Activated CD4-positive, alpha-beta T cell treated with anti-CD3 and anti-CD28 coated beads, Interleukin-2, amount 10 ng/mL, durations not matched to agents 7 days and 5 days (primary cell): ENCODE results near the gene SNX12. TPM values are rescaled to one million over a fixed set of nuclear protein-coding genes. Genes with fewer than 3 reads are reported as not detected.
"Not testable (repeated sequence)": the region's sequence is repeated elsewhere in the genome, so short reads cannot be mapped to it uniquely, and the experiment has no call there.

ENCODE experiments used
- CTCF ChIA-PET: fragments of 350-600 bp; sonication (Branson Sonifier 250); formaldehyde crosslinking; loops from one replicate; lab custom pipeline; 2021; ENCODE audit warnings: antibody characterized with exemption; lab: Charles Lee
- POLR2A ChIA-PET: fragments of 350-600 bp; sonication (Branson Sonifier 250); formaldehyde crosslinking; loops from one replicate; lab custom pipeline; 2021; ENCODE audit warnings: antibody characterized with exemption; lab: Charles Lee
- DNase-seq: peaks from one replicate; pipeline ENCODE4 v3.0.0-alpha.2; 2020
- H3K27ac Mint-ChIP-seq: one replicate; pipeline ENCODE4 v1.8.0; 2021; ENCODE audit warnings: mild to moderate bottlenecking, moderate library complexity, mixed read lengths
- H3K27me3 Mint-ChIP-seq: one replicate; pipeline ENCODE4 v1.8.0; 2021; ENCODE audit warnings: mixed read lengths
- H3K36me3 Mint-ChIP-seq: one replicate; pipeline ENCODE4 v1.8.0; 2021; ENCODE audit warnings: low read depth, mixed read lengths
- H3K4me1 Mint-ChIP-seq: one replicate; pipeline ENCODE4 v1.8.0; 2021; ENCODE audit warnings: mixed read lengths
- H3K4me3 Mint-ChIP-seq: one replicate; pipeline ENCODE4 v1.8.0; 2021; ENCODE audit warnings: mild to moderate bottlenecking, moderate library complexity, mixed read lengths
- H3K9me3 Mint-ChIP-seq: one replicate; pipeline ENCODE4 v1.8.0; 2021; ENCODE audit warnings: mixed read lengths
- total RNA-seq, 2 experiments: library from RNA; stranded (reverse); gene quantifications; one replicate each; pipeline ENCODE4 v1.2.3, GENCODE V29; 2021

SNX12 gene
- total RNA-seq, 2 experiments from 2014 or later = 41.8 to 49.0 TPM

DNA sequence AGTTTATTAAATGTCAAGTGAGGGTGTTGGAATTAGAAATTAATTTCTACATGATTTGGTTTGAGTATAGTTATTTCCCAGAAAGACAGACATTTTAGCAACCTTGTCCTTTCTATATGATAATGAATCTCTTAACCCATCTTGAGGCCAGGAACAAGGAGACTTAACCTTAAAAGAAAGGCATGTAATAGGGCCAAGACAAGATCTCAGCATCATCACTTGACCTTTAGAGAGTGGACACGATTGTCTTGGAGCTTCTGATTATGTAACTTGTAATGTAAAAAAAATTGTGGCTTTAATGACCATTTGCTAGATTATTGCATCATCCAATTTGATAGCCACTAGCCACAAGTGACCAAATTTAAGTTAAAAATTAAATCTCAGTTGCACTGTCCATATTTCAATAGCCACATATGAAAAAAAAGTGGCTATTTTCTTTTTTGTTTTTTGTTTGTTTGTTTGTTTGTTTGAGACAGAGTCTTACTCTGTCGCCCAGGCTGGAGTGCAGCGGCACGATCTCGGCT is 14.1 kb upstream of the SNX12 start:
- no peak for DNase-seq
- Mint-ChIP-seq H3K9me3 (no peaks in the 10 kb centered on the region), H3K27ac (no peak overlapping the region), H3K36me3 (no peaks in the 10 kb centered on the region), H3K4me1 (peaks cover 9% of the 10 kb centered on the region), H3K4me3 (no peak overlapping the region), H3K27me3 (no peaks in the 10 kb centered on the region)
- CTCF ChIA-PET = interaction anchor here (1.2 kb wide), 1 partner anchor 10 kb away, joined by 3 read pairs; no protein-coding TSS in a partner anchor
- POLR2A ChIA-PET = no interaction called here

DNA sequence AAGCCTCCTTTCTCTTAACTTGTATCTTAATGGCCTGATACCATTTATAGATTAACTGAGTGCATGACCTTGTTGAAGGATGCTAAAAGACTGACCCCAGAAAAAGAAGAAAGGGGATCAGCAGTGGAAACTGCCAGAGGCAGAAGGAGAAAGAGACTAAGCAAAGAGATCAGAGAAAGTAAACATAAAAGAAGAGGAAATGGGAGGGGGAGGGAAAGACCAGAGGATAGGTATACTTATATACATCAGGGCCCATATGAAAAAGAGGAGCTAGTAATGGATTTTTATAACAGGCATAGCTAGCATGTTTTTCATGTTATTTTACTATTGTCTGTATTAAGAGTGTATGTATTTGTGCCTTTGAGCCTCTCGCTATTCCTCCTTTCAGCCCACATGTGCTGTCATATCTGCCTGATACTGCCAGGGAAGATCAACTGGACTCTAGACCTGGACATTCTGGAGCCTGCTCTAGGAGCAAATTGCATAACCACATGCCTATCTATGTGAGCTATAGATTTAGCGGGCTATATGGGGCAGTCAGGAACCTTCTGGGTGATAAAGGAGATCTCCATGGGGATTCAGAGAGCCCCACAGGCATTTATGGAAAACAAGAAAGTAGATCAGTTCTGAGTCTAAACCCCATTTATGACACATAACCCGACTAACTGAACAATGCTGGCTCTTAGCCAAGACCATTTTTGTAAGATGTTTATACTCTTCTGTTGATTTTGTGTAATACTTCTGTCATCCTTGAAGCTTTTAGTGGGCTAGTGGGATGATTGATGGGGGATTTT is 13.4 kb upstream of the SNX12 start:
- POLR2A ChIA-PET = no interaction called here

DNA sequence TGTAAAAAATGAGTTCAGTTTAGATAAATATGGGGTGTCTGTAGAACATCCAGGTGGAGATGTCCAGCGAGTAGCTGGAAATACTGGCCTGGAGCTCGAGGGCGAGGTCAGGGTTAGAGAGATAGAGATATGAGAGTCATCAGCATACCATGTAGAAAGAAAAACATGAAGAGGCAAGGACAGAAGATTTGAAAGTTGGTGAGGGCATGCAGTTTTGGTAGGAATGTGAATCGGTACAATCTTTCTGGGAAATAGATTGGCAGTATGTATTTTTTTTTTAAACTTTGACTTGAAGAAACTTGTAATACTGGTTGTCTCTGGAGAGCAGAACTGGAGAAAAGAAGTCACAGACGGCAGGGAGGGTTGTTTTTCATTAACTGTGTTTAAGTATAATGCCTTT is 2.4 kb upstream of the SNX12 start:
- Mint-ChIP-seq H3K36me3 (peaks cover 3% of the 10 kb centered on the region), H3K9me3 (no peaks in the 10 kb centered on the region), H3K4me3 (no peak overlapping the region), H3K27ac (no peak overlapping the region), H3K27me3 (peaks cover 27% of the 10 kb centered on the region), H3K4me1 (peaks cover 14% of the 10 kb centered on the region)
- no peak for DNase-seq
- POLR2A ChIA-PET = no interaction called here
- CTCF ChIA-PET = no interaction called here

More for the DNA sequence above, 13.4 kb upstream of the SNX12 start:
- H3K36me3 Mint-ChIP-seq = no peaks in the 10 kb centered on the region
- peaks cover 9% of the 10 kb centered on the region for H3K4me1 Mint-ChIP-seq
- CTCF ChIA-PET = interaction anchor here (0.8 kb wide), 1 partner anchor 36 kb away, joined by 4 read pairs; no protein-coding TSS in a partner anchor
- no peak overlapping the region for H3K27ac Mint-ChIP-seq
- H3K9me3 Mint-ChIP-seq = no peaks in the 10 kb centered on the region
- DNase-seq = no peak
- no peaks in the 10 kb centered on the region for H3K27me3 Mint-ChIP-seq
- H3K4me3 Mint-ChIP-seq = no peak overlapping the region

DNA sequence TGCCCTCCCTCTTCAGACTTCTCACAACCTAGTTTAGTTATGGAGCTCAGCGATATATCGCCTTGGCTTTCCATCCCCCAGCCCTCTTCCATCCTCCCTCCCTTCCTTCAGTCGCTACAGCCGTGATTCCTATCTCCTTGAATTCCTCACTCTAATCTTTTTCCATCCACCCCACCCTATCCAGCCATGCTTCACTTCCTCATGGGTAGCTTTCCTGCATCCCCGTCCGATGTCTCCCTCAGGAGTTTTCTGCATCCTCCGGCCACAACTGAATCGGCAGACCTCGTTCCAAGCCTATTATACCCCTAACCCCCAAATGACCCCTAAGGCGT is 456 bp downstream of the SNX12 start:
- peaks cover 22% of the 10 kb centered on the region for H3K4me1 Mint-ChIP-seq
- H3K9me3 Mint-ChIP-seq = no peaks in the 10 kb centered on the region
- H3K4me3 Mint-ChIP-seq = peak overlapping the region; percentile 88
- H3K36me3 Mint-ChIP-seq = peaks cover 13% of the 10 kb centered on the region
- CTCF ChIA-PET = interaction anchor here (0.6 kb wide), 1 partner anchor 10 kb away, joined by 3 read pairs; no protein-coding TSS in a partner anchor
- POLR2A ChIA-PET = no interaction called here
- DNase-seq = no peak
- H3K27me3 Mint-ChIP-seq = peaks cover 6% of the 10 kb centered on the region
- H3K27ac Mint-ChIP-seq = peak overlapping the region; percentile 96

DNA sequence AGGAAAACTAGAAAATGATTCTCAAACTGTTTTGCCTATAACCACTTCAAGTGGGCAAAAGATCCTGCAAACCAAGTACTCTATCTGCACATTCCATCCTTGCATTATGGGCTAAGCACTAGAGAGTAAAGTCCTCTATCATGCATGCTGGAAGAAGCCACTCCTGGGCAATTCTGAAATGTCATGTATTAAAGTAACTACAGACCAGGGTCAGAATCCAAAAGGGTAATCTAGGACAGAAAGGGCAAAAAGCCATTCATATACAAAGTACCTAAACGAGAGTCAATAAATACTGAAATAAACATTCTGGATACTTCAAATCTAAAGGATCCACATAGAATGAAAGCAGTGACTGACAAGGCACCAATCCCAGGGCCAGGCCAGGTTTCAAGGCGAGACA is 1.0 kb downstream of the SNX12 start:
- H3K27me3 Mint-ChIP-seq = no peaks in the 10 kb centered on the region
- no peaks in the 10 kb centered on the region for H3K9me3 Mint-ChIP-seq
- peak overlapping the region; percentile 88 for H3K4me3 Mint-ChIP-seq
- peak overlapping the region; percentile 96 for H3K27ac Mint-ChIP-seq
- DNase-seq = no peak
- H3K4me1 Mint-ChIP-seq = peaks cover 22% of the 10 kb centered on the region
- ChIA-PET CTCF (interaction anchor here (0.5 kb wide), 1 partner anchor 13 kb away, joined by 3 read pairs; no protein-coding TSS in a partner anchor), POLR2A (no interaction called here)
- H3K36me3 Mint-ChIP-seq = peaks cover 14% of the 10 kb centered on the region

DNA sequence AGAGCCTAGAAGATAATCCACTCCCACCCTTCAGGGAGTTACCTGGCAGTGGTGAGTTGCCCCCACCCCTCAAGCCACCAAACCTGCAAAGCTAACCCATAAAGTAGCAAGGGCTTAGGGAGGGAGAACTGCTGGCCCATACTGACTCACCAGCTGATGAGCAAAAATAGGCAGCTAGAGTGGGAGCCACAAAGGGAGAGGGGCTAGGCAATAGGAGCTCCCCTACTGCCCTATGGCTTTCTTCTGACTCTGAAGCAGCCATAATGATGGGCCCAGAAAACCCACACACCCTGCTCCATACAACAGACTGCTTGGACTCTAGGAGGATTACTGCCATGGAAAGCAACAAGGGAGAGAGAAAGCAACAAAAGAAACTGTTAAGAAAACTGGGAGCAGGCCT is 8.0 kb downstream of the SNX12 start:
- no peak overlapping the region for H3K4me3 Mint-ChIP-seq
- ChIA-PET CTCF (no interaction called here), POLR2A (no interaction called here)
- no peak for DNase-seq
- no peaks in the 10 kb centered on the region for H3K27me3 Mint-ChIP-seq
- H3K27ac Mint-ChIP-seq = peak overlapping the region; percentile 19
- H3K36me3 Mint-ChIP-seq = peaks cover 48% of the 10 kb centered on the region
- H3K4me1 Mint-ChIP-seq = peaks cover 46% of the 10 kb centered on the region
- H3K9me3 Mint-ChIP-seq = no peaks in the 10 kb centered on the region

DNA sequence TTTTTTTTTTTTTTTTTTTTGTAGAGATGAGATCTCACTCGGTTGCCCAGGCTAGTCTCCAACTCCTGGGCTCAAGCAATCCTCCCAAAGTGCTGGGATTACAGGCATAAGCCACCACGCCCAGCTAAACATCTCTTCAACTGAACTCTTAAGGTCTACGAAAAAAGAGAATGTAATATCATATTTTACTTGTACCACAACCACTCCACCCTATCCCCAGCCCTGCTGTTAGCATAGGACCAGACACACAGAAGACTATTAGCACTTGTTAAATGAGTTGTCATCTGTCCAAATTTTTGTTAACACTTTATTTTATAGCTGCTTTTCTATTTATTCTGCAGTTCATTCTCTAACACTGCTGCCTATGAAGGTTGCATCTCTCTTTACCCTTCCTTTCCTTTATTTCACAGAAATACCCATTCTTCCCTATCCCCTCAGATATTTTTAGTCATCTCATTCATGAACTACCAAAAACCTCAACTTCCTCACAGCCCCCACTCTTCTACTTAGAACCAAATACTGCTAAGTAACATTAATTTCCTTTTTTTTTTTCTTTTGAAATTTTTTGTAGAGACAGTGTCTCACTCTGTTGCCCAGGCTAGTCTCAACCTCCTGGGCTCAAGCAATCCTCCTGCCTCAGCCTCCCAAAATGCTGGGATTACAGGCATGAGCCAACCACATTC is 10.1 kb downstream of the SNX12 start:
- DNase-seq = no peak
- ChIA-PET CTCF (interaction anchor here (0.8 to 1.0 kb wide), 2 partner anchors 10 to 28 kb away, joined by 3 read pairs; partner anchors contain the start of gene SNX12), POLR2A (no interaction called here)
- no peaks in the 10 kb centered on the region for H3K9me3 Mint-ChIP-seq
- H3K27ac Mint-ChIP-seq = peak overlapping the region; percentile 78
- peaks cover 43% of the 10 kb centered on the region for H3K36me3 Mint-ChIP-seq
- no peak overlapping the region for H3K4me3 Mint-ChIP-seq
- peaks cover 39% of the 10 kb centered on the region for H3K4me1 Mint-ChIP-seq
- no peaks in the 10 kb centered on the region for H3K27me3 Mint-ChIP-seq

DNA sequence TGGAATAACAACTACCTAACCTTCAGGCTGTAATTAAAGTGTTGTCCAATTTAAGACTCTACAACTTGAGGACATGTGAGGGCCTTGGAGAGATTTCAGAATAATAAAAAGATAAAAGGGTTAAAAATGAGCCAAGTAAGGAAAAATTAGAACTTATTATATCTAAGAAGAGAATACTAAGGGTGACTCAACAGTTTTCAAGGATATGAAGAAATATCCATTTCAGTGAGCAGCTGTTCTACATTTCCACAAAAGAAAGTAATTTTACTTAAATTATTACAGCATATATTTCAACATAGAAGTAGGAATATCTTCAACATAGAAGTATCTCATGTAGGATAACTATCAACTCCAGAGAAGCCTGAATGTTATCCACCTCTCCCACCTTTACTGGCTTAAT is 11.3 kb downstream of the SNX12 start:
- POLR2A ChIA-PET = no interaction called here
- Mint-ChIP-seq H3K36me3 (peaks cover 39% of the 10 kb centered on the region), H3K27ac (no peak overlapping the region), H3K27me3 (no peaks in the 10 kb centered on the region), H3K4me3 (no peak overlapping the region), H3K4me1 (peaks cover 39% of the 10 kb centered on the region), H3K9me3 (no peaks in the 10 kb centered on the region)
- DNase-seq = no peak
- CTCF ChIA-PET = no interaction called here

DNA sequence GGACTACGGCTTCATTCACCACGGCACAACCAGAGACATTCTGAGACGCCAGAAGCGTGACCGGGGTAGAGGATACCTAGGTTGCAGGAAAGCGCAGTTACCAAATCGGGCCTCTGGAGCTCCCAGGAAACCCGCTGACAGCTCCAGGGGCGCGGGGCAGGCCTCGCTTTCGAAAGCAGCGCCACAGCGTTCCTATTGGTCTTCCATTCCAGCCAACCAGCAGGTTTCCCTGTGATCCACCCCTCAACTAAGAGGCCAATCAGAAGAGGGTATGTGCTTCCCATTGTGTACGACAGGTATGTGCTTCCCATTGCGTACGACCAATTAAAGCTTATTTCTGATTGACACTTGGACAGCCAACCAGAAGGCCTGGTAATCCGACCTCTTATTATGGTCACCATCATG is 14.9 kb downstream of the SNX12 start:
- H3K4me1 Mint-ChIP-seq = peaks cover 21% of the 10 kb centered on the region
- H3K27me3 Mint-ChIP-seq = no peaks in the 10 kb centered on the region
- peak overlapping the region; percentile 65 for H3K4me3 Mint-ChIP-seq
- peak; percentile 22 for DNase-seq
- ChIA-PET CTCF (no interaction called here), POLR2A (interaction anchor here (0.6 kb wide), 1 partner anchor 313 kb away, joined by 3 read pairs; the partner anchor contains the start of gene TAF1)
- no peaks in the 10 kb centered on the region for H3K9me3 Mint-ChIP-seq
- H3K36me3 Mint-ChIP-seq = peaks cover 19% of the 10 kb centered on the region
- peak overlapping the region; percentile 31 for H3K27ac Mint-ChIP-seq

DNA sequence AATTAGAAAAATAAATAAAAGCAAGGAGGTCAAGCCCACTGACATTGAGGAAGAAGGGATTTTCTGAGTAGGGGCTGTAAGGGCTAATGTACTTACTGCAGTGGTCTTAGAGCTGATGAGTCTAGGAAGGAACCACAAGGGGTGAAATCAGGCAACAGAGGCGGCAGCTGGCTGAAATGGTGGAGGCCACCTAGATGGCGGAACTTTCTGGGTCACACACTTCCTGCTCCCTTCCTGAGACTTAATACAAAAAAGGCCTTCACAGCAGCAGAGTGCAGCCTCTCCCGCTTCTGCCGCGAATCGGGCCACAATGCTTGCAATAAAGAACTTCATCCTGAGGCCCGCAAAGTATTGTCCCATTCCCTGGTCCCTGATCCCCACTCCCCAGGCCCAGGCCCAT is 15.4 kb downstream of the SNX12 start:
- ChIA-PET POLR2A (interaction anchor here (0.6 kb wide), 1 partner anchor 313 kb away, joined by 3 read pairs; the partner anchor contains the start of gene TAF1), CTCF (no interaction called here)
- no peaks in the 10 kb centered on the region for H3K27me3 Mint-ChIP-seq
- H3K4me1 Mint-ChIP-seq = peaks cover 16% of the 10 kb centered on the region
- H3K4me3 Mint-ChIP-seq = peak overlapping the region; percentile 65
- peak overlapping the region; percentile 31 for H3K27ac Mint-ChIP-seq
- H3K36me3 Mint-ChIP-seq = peaks cover 15% of the 10 kb centered on the region
- no peak for DNase-seq
- H3K9me3 Mint-ChIP-seq = no peaks in the 10 kb centered on the region

DNA sequence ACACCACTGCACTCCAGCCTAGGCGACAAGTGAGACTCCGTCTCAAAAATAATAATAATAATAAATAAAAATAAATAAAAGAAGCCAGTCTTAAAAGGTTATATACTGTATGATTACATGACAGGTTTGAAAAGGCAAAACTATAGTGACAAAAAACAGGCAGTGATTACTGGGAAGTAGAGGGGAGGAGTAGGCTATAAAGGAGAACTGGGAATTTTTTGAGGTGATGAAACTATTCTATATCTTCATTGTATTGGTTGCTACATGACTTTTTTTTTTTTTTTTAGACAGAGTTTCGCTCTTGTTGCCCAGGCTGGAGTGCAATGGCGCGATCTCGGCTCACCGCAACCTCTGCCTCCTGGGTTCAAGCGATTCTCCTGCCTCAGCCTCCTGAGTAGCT is 20.2 kb downstream of the SNX12 start:
- CTCF ChIA-PET = interaction anchor here (0.9 kb wide), 1 partner anchor 19 kb away, joined by 3 read pairs; no protein-coding TSS in a partner anchor
- H3K27ac Mint-ChIP-seq, H3K27me3 Mint-ChIP-seq, H3K4me1 Mint-ChIP-seq, POLR2A ChIA-PET, H3K36me3 Mint-ChIP-seq, DNase-seq, H3K4me3 Mint-ChIP-seq, H3K9me3 Mint-ChIP-seq: not testable (repeated sequence)

DNA sequence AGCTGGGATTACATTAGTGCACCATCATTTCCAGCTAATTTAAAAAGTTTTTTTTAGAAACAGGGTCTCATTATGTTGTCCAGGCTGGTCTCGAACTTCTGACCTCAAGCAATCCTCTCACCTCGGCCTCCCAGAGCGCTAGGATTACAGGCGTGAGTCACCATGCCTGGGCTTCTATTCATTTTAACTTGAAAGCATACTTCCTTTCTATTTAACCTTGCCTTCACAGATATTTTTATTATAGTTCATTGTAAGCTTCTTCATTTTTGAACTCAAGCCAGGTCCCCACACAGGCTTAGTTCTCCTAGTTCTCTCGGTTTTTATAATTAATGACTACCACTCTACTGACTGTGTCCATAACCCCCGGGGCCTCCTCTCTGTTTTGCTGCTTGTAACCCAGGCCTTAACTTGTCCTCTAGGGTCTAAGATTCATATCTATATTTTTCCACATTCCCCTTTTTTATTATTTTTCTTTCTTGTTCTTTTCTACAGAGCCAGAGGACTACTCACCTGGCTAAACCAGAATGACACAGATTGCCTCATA is 50.7 kb downstream of the SNX12 start:
- no peak overlapping the region for H3K27ac Mint-ChIP-seq
- H3K27me3 Mint-ChIP-seq = no peaks in the 10 kb centered on the region
- CTCF ChIA-PET = interaction anchor here (0.6 to 1.6 kb wide), 3 partner anchors 11 to 141 kb away, joined by 3 to 7 read pairs (median 4); no protein-coding TSS in a partner anchor
- POLR2A ChIA-PET = no interaction called here
- no peak for DNase-seq
- no peaks in the 10 kb centered on the region for H3K4me1 Mint-ChIP-seq
- no peak overlapping the region for H3K4me3 Mint-ChIP-seq
- no peaks in the 10 kb centered on the region for H3K36me3 Mint-ChIP-seq
- no peaks in the 10 kb centered on the region for H3K9me3 Mint-ChIP-seq
